CD14-positive monocyte (primary cell): ENCODE data around the gene EIF4EBP3. TPM values are rescaled to one million over a fixed set of nuclear protein-coding genes. Genes with fewer than 3 reads are reported as not detected.

Experiments
- DNase-seq, 3 donors: peaks; one replicate each; pipeline ENCODE4 v3.0.0-alpha.2; 2011 to 2022
- H2AFZ ChIP-seq: 2 replicates; pipeline ENCODE4 v1.6.0; 2012; ENCODE audit warnings: mild to moderate bottlenecking, low read depth, low read length, inconsistent platforms; ENCODE audit not compliant: insufficient read depth, poor library complexity, severe bottlenecking
- H3K27ac ChIP-seq, 2 donors: 1 replicate in 1 of 2; 2 replicates in 1 of 2; pipeline ENCODE4 v1.5.1; 2012 to 2013; ENCODE audit warnings: low read length in 2 of 2, control low read depth in 1 of 2, inconsistent platforms in 1 of 2, low read depth in 1 of 2, mild to moderate bottlenecking in 1 of 2
- H3K27me3 ChIP-seq, 2 donors: one replicate each; pipeline versions ENCODE4 v1.6.0 to v1.6.1; 2011 to 2013; ENCODE audit warnings: low read length in 2 of 2; ENCODE audit not compliant: control insufficient read depth in 2 of 2, insufficient read depth in 2 of 2
- H3K36me3 ChIP-seq, 2 donors: replicated peaks in 1 of 2; 1 replicate in 1 of 2; 2 replicates in 1 of 2; pipeline versions ENCODE4 v1.5.1 to v1.6.1; 2012 to 2013; ENCODE audit warnings: low read length in 2 of 2, control low read depth in 1 of 2, inconsistent platforms in 1 of 2, mild to moderate bottlenecking in 1 of 2; ENCODE audit not compliant: insufficient read depth in 2 of 2, control insufficient read depth in 1 of 2
- H3K4me1 ChIP-seq, 2 donors: 1 replicate in 1 of 2; 2 replicates in 1 of 2; pipeline versions ENCODE4 v1.5.1 to v1.6.1; 2012 to 2013; ENCODE audit warnings: low read length in 2 of 2, control low read depth in 1 of 2, inconsistent platforms in 1 of 2, mild to moderate bottlenecking in 1 of 2, moderate library complexity in 1 of 2; ENCODE audit not compliant: insufficient read depth in 2 of 2, control insufficient read depth in 1 of 2
- H3K4me2 ChIP-seq: replicated peaks from 2 replicates; pipeline ENCODE3; 2012; ENCODE audit warnings: low read length, moderate library complexity, mild to moderate bottlenecking; ENCODE audit not compliant: poor library complexity, severe bottlenecking; ENCODE audit errors: extremely low read depth
- H3K4me3 ChIP-seq, 3 experiments: fragments of 200-600 bp in 1 of 3; sonication (generic) in 1 of 3; replicated peaks in 1 of 3; 1 replicate in 2 of 3; 2 replicates in 1 of 3; pipeline ENCODE4 v1.5.1; 2011 to 2013; ENCODE audit warnings: low read length in 3 of 3, mild to moderate bottlenecking in 3 of 3, control low read depth in 2 of 3, low read depth in 2 of 3, inconsistent platforms in 1 of 3, moderate library complexity in 1 of 3
- H3K79me2 ChIP-seq: 2 replicates; pipeline ENCODE4 v1.6.0; 2012; ENCODE audit warnings: mild to moderate bottlenecking, control low read depth, inconsistent platforms, low read length, moderate library complexity; ENCODE audit not compliant: insufficient read depth
- H3K9ac ChIP-seq: 2 replicates; pipeline ENCODE4 v1.6.0; 2017; ENCODE audit warnings: low read length, mild to moderate bottlenecking; ENCODE audit not compliant: insufficient read depth, poor library complexity, severe bottlenecking
- H3K9me3 ChIP-seq, 2 donors: replicated peaks in 1 of 2; 1 replicate in 1 of 2; 2 replicates in 1 of 2; pipeline versions ENCODE4 v1.5.1 to v1.6.1; 2012 to 2013; ENCODE audit warnings: low read length in 2 of 2, control low read depth in 1 of 2; ENCODE audit not compliant: control insufficient read depth in 1 of 2, insufficient read depth in 1 of 2
- H4K20me1 ChIP-seq: 2 replicates; pipeline ENCODE4 v1.6.0; 2012; ENCODE audit warnings: mild to moderate bottlenecking, low read length, control low read depth, moderate library complexity; ENCODE audit not compliant: insufficient read depth
- H3K27ac Mint-ChIP-seq, 7 donors: one replicate each; pipeline ENCODE4 v1.8.0; 2020; ENCODE audit warnings: mild to moderate bottlenecking in 7 of 7, mixed read lengths in 7 of 7, moderate library complexity in 6 of 7, inconsistent platforms in 2 of 7
- H3K27me3 Mint-ChIP-seq, 3 donors: one replicate each; pipeline ENCODE4 v1.8.0; 2021 to 2022; ENCODE audit warnings: low read depth in 3 of 3, mild to moderate bottlenecking in 3 of 3, mixed read lengths in 3 of 3, moderate library complexity in 3 of 3, inconsistent platforms in 1 of 3
- H3K36me3 Mint-ChIP-seq, 2 donors: one replicate each; pipeline ENCODE4 v1.8.0; 2020; ENCODE audit warnings: mixed read lengths in 2 of 2, inconsistent platforms in 1 of 2, mild to moderate bottlenecking in 1 of 2
- H3K4me1 Mint-ChIP-seq: one replicate; pipeline ENCODE4 v1.8.0; 2020; ENCODE audit warnings: mild to moderate bottlenecking, mixed read lengths
- H3K4me3 Mint-ChIP-seq, 2 donors: one replicate each; pipeline ENCODE4 v1.8.0; 2020; ENCODE audit warnings: mild to moderate bottlenecking in 2 of 2, mixed read lengths in 2 of 2, moderate library complexity in 1 of 2
- H3K9me3 Mint-ChIP-seq, 7 donors: one replicate each; pipeline ENCODE4 v1.8.0; 2020 to 2022; ENCODE audit warnings: mixed read lengths in 7 of 7, mild to moderate bottlenecking in 6 of 7, moderate library complexity in 6 of 7, inconsistent platforms in 2 of 7
- WGBS: methylation state at CpG from one replicate; pipeline ENCODE4 v1.1.5; 2013; ENCODE audit warnings: missing lambda C conversion rate; ENCODE audit not compliant: insufficient coverage; 5-methylcytosine and 5-hydroxymethylcytosine counted together
- intact Hi-C, 2 donors: fragments of 100-400 bp; cut with micrococcal nuclease; formaldehyde crosslinking; loops; one replicate each; pipeline versions ENCODE4 v1.15.0 to v1.15.1; 2023
- polyA plus RNA-seq, 3 donors: library from polyadenylated mRNA; depleted of rRNA in 1 of 3; unstranded in 2 of 3; stranded (reverse) in 1 of 3; fragments of 300-500 nt in 2 of 3; fragments of >200 nt in 1 of 3; fragmentation: Illumina TruSeq in 2 of 3; gene quantifications; 1 replicate in 2 of 3; 2 replicates in 1 of 3; pipeline ENCODE4 v1.2.3, GENCODE V29; 2012 to 2021
- TF ChIP-seq, protein P1 (sequence below): fragments of 200-600 bp; IDR thresholded peaks from one replicate; pipeline ENCODE4 v1.8.0; 2022; ENCODE audit warnings: antibody characterized with exemption, mild to moderate bottlenecking

Gene EIF4EBP3
- polyA plus RNA-seq, 3 donors = 22.8 to 46.0 (median 41.9) TPM

DNA sequence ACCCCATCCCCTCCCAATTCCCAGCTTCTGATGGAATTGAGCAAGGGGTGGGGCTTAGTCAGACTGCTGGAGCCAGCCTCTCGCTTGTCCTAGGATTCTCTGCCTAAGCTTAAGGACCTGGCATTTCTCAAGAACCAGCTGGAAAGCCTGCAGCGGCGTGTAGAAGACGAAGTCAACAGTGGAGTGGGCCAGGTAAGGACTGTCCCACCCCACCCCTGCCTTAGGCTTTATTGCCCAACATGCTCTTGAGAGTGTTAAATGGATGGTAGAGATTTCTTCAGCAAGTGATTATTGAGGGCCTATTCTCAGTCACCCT, 18.3 kb downstream of the EIF4EBP3 start:
- H3K36me3 Mint-ChIP-seq = peaks cover 42 to 59% of the 10 kb centered on the region in 2 donors
- Histone ChIP-seq H4K20me1 (peaks cover 17% of the 10 kb centered on the region), H3K9me3 (no peaks in the 10 kb centered on the region), H3K36me3 (peaks cover 27 to 43% of the 10 kb centered on the region in 2 donors), H2AFZ (no peak overlapping the region), H3K4me2 (peak overlapping the region; percentile 78), H3K27ac (peak overlapping the region in 1 of 2 donors; percentile 92), H3K9ac (no peak overlapping the region), H3K4me3 (peak overlapping the region in 1 of 3 experiments; percentile 78), H3K27me3 (no peaks in the 10 kb centered on the region), H3K79me2 (peaks cover 40% of the 10 kb centered on the region), H3K4me1 (peaks cover 44 to 78% of the 10 kb centered on the region in 2 donors)
- H3K9me3 Mint-ChIP-seq = peaks cover 0 to 2% (median 0%) of the 10 kb centered on the region in 7 donors
- TF ChIP-seq, protein P1, sequence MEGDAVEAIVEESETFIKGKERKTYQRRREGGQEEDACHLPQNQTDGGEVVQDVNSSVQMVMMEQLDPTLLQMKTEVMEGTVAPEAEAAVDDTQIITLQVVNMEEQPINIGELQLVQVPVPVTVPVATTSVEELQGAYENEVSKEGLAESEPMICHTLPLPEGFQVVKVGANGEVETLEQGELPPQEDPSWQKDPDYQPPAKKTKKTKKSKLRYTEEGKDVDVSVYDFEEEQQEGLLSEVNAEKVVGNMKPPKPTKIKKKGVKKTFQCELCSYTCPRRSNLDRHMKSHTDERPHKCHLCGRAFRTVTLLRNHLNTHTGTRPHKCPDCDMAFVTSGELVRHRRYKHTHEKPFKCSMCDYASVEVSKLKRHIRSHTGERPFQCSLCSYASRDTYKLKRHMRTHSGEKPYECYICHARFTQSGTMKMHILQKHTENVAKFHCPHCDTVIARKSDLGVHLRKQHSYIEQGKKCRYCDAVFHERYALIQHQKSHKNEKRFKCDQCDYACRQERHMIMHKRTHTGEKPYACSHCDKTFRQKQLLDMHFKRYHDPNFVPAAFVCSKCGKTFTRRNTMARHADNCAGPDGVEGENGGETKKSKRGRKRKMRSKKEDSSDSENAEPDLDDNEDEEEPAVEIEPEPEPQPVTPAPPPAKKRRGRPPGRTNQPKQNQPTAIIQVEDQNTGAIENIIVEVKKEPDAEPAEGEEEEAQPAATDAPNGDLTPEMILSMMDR = no peak
- peak overlapping the region in 5 of 7 donors; percentile 94 to 99 (median 98) for H3K27ac Mint-ChIP-seq
- peaks cover 0 to 2% (median 2%) of the 10 kb centered on the region in 3 donors for H3K27me3 Mint-ChIP-seq
- intact Hi-C loops = loop anchor here in 1 of 2 donors (10.0 kb wide), 1 partner anchor 149 kb away; no protein-coding TSS in a partner anchor
- peaks cover 70% of the 10 kb centered on the region for H3K4me1 Mint-ChIP-seq
- peak overlapping the region in 1 of 2 donors; percentile 13 for H3K4me3 Mint-ChIP-seq
- 100% methylated on average over 1 of the region's 4 CpGs for WGBS
- DNase-seq = peak in 1 of 3 donors; percentile 32

GRCh38 chr5:140566665-140567064, 19.2 kb downstream of the EIF4EBP3 start:
- peak in 1 of 3 donors; percentile 3 for DNase-seq
- peaks cover 24 to 42% of the 10 kb centered on the region in 2 donors for H3K36me3 ChIP-seq
- no peaks in the 10 kb centered on the region for H3K27me3 ChIP-seq
- H4K20me1 ChIP-seq = peaks cover 11% of the 10 kb centered on the region
- intact Hi-C loops = loop anchor here in 1 of 2 donors (10.0 kb wide), 1 partner anchor 148 kb away; no protein-coding TSS in a partner anchor
- Mint-ChIP-seq H3K4me1 (peaks cover 70% of the 10 kb centered on the region), H3K27me3 (peaks cover 1 to 2% (median 1%) of the 10 kb centered on the region in 3 donors), H3K36me3 (peaks cover 38 to 59% of the 10 kb centered on the region in 2 donors), H3K9me3 (peaks cover 0 to 2% (median 0%) of the 10 kb centered on the region in 7 donors), H3K4me3 (no peak overlapping the region), H3K27ac (peak overlapping the region in 5 of 7 donors; percentile 22 to 84 (median 35))
- TF ChIP-seq, protein P1 = no peak
- peaks cover 44 to 80% of the 10 kb centered on the region in 2 donors for H3K4me1 ChIP-seq
- peaks cover 40% of the 10 kb centered on the region for H3K79me2 ChIP-seq
- no peaks in the 10 kb centered on the region for H3K9me3 ChIP-seq
- H2AFZ ChIP-seq = no peak overlapping the region
- H3K4me2 ChIP-seq = no peak overlapping the region
- H3K4me3 ChIP-seq = no peak overlapping the region
- WGBS = 100% methylated on average over 4 of the region's 5 CpGs
- H3K9ac ChIP-seq = no peak overlapping the region
- peak overlapping the region in 1 of 2 donors; percentile 92 for H3K27ac ChIP-seq
